Kidney epithelial cell (primary cell): ENCODE measurements around the gene TRIP6. TPM values are rescaled to one million over a fixed set of nuclear protein-coding genes. Genes with fewer than 3 reads are reported as not detected.

Experiments
- DNase-seq: peaks from one replicate; pipeline ENCODE4 v3.0.0-alpha.2; 2010; ENCODE audit warnings: low read depth
- H3K27me3 ChIP-seq: 2 replicates; pipeline ENCODE4 v1.6.0; 2011; ENCODE audit warnings: low read length; ENCODE audit not compliant: control insufficient read depth, insufficient read depth
- H3K36me3 ChIP-seq: 2 replicates; pipeline ENCODE4 v1.5.1; 2011; ENCODE audit warnings: low read length; ENCODE audit not compliant: control insufficient read depth, insufficient read depth
- H3K4me3 ChIP-seq: 2 replicates; pipeline ENCODE4 v1.5.1; 2011; ENCODE audit warnings: low read depth, mild to moderate bottlenecking, control low read depth, low read length
- total RNA-seq: library from RNA; depleted of rRNA; stranded (reverse); fragments of >200 nt; gene quantifications from 2 replicates; pipeline ENCODE4 v1.2.3, GENCODE V29; 2015
- TF ChIP-seq, protein P1 (sequence below): IDR thresholded peaks from 2 replicates; pipeline ENCODE4 v1.5.1; 2011; ENCODE audit warnings: mild to moderate bottlenecking, moderate library complexity, low read length, control low read depth, inconsistent platforms; ENCODE audit not compliant: insufficient read depth, poor library complexity, severe bottlenecking

The TRIP6 gene
- total RNA-seq, 1 donor from 2014 or later, result 114 TPM

DNA sequence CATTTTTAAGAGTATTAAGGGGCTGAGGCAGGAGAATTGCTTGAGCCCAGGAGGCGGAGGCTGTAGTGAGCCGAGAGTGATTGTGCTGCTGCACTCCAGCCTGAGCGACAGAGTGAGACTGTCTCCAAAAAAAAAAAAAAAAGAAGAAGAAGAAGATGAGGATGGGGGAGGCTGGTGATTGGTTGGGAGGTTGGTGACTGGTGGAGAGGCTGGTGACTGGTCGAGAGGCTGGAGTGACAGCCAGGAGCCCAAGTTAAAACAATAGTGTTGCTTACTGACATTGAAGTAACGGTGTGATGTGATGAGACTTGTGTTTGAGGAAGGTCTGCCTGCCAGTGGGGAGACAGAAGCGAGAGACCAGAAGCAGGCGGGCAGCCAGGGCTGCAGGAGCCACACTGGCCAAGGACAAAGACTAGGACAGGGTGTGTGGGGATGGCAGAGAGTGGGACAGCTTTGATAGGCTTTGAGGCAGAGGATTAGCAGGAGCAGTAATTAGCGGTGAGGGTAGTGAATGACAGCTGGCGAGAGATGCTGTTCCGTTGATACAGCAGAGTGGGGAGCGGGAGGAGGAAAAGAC is 12.6 kb downstream of the TRIP6 start:
- no peak for DNase-seq
- TF ChIP-seq, protein P1, sequence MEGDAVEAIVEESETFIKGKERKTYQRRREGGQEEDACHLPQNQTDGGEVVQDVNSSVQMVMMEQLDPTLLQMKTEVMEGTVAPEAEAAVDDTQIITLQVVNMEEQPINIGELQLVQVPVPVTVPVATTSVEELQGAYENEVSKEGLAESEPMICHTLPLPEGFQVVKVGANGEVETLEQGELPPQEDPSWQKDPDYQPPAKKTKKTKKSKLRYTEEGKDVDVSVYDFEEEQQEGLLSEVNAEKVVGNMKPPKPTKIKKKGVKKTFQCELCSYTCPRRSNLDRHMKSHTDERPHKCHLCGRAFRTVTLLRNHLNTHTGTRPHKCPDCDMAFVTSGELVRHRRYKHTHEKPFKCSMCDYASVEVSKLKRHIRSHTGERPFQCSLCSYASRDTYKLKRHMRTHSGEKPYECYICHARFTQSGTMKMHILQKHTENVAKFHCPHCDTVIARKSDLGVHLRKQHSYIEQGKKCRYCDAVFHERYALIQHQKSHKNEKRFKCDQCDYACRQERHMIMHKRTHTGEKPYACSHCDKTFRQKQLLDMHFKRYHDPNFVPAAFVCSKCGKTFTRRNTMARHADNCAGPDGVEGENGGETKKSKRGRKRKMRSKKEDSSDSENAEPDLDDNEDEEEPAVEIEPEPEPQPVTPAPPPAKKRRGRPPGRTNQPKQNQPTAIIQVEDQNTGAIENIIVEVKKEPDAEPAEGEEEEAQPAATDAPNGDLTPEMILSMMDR, result no peak
- H3K4me3 ChIP-seq, result no peak overlapping the region
- no peaks in the 10 kb centered on the region for H3K27me3 ChIP-seq
- H3K36me3 ChIP-seq, result peaks cover 2% of the 10 kb centered on the region

DNA sequence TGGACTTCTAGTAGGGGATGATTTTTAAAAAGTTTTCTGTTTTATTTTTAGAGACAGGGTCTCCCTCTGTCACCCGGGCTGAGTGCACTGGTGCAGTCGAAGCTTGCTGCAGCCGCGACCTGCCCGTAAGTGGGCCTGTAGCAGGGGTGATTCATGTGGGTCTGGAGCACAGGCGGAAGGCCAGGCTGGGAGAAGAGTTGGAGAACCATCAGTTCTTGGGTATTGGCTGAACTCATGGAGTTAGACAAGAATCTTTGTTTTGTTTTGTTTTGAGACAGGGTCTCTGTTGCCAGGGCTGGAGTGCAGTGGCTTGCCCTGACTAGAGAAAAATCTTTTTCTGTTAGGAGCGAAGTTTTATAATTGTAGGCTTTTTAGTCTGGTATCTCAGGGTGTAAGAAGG is 13.5 kb downstream of the TRIP6 start:
- TF ChIP-seq, protein P1, result no peak

DNA sequence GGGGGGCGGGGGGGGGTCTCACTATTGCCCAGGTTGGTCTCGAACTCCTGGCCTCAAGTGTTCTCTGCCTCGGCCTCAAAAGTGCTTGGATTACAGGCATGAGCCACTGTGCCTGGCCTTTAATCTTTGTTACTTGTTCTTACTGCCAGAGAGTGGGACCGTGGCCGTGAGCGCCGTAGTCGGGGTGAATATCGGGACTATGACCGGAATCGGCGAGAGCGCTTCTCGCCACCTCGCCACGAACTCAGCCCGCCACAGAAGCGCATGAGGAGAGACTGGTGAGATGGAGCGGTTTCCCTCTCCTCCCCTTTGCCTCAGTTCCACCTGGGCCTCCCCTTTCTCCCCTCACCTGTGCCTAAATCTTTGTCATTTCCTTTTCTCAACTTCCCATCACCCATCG is 13.9 kb downstream of the TRIP6 start:
- H3K4me3 ChIP-seq, result no peak overlapping the region
- peaks cover 2% of the 10 kb centered on the region for H3K36me3 ChIP-seq
- no peaks in the 10 kb centered on the region for H3K27me3 ChIP-seq
- no peak for DNase-seq
- TF ChIP-seq, protein P1, result no peak

More for the DNA sequence above, 13.5 kb downstream of the TRIP6 start:
- Histone ChIP-seq H3K4me3 (no peak overlapping the region), H3K27me3 (no peaks in the 10 kb centered on the region), H3K36me3 (peaks cover 2% of the 10 kb centered on the region)
- no peak for DNase-seq

DNA sequence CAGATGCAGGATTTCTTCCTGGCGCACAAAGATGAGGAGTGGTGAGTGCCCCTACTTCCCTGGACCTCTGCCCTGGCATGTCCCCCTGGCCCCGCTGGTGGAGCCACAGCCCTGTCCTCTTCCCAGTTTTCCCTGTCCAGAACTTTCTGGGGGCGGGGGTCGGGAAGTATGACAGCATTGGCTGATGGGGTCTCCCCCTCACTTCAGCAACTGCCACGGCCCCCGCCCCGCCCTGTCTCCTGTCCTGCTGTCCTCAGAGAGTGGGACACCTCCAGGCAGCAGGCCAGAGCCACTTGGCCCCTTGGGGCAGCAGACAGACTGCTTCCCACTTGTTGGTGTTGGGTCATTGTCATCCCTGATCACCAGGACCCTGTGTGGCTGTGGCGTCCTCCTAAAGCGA is 15.0 kb downstream of the TRIP6 start:
- no peak for DNase-seq
- TF ChIP-seq, protein P1, result no peak
- H3K36me3 ChIP-seq, result peaks cover 4% of the 10 kb centered on the region
- no peaks in the 10 kb centered on the region for H3K27me3 ChIP-seq
- H3K4me3 ChIP-seq, result no peak overlapping the region

DNA sequence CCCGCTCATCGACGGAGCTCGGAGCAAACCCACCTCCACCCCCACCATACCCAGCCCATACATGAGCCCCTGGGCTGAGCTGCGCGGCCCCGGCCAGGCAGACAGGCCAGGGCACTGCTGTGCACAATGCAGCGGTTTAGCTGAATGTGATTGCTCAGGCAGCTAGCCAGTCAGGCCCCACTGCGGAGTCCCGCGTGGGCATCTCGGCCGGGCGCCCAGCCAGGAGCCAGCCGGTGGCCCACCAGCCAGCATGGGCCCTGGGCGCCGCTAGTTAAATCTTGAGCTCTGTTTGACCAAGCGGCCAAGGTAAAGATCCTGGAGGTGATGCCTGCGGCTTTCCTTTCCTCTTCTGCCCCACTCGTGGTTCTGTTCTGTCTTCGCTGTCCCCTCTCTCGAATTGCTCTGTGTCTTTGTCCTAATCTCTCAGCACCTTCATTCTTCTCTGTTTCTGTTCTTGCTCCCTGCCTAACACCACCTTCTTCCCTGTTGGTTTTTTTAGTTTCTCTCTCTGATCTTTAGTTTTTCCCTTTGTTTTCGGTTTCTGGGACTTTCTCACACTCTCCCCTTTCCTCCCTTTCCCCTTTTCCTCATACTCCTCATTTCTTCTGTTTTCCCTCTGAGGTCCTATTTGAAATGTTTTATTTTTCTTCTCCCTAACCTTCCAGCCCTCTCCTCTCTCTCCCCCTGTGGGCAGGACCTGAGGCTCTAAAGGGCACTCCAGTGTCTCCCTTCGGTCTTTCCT is 15.8 kb downstream of the TRIP6 start:
- no peak for DNase-seq
- H3K36me3 ChIP-seq, result peaks cover 4% of the 10 kb centered on the region
- no peaks in the 10 kb centered on the region for H3K27me3 ChIP-seq
- H3K4me3 ChIP-seq, result no peak overlapping the region
- TF ChIP-seq, protein P1, result no peak
